Activated T-cell treated with anti-CD3 and anti-CD28 coated beads, Interleukin-2, amount 50 U/mL, for 24 hours (primary cell): ENCODE data around the gene GNA12.

Experiments
- DNase-seq: peaks from one replicate; pipeline ENCODE4 v3.0.0-alpha.2; 2020
- H3K27ac Mint-ChIP-seq: 2 replicates; pipeline ENCODE4 v1.8.0; 2020; ENCODE audit warnings: mild to moderate bottlenecking, mixed read lengths
- H3K27me3 Mint-ChIP-seq: 2 replicates; pipeline ENCODE4 v1.8.0; 2020; ENCODE audit warnings: mixed read lengths
- H3K36me3 Mint-ChIP-seq: 2 replicates; pipeline ENCODE4 v1.8.0; 2020; ENCODE audit warnings: low read depth, mixed read lengths
- H3K4me1 Mint-ChIP-seq: 2 replicates; pipeline ENCODE4 v1.8.0; 2020; ENCODE audit warnings: low read depth, mixed read lengths
- H3K4me3 Mint-ChIP-seq: 2 replicates; pipeline ENCODE4 v1.8.0; 2020; ENCODE audit warnings: mild to moderate bottlenecking, moderate library complexity, mixed read lengths
- H3K9me3 Mint-ChIP-seq: 2 replicates; pipeline ENCODE4 v1.8.0; 2020; ENCODE audit warnings: mixed read lengths

Gene GNA12

DNA sequence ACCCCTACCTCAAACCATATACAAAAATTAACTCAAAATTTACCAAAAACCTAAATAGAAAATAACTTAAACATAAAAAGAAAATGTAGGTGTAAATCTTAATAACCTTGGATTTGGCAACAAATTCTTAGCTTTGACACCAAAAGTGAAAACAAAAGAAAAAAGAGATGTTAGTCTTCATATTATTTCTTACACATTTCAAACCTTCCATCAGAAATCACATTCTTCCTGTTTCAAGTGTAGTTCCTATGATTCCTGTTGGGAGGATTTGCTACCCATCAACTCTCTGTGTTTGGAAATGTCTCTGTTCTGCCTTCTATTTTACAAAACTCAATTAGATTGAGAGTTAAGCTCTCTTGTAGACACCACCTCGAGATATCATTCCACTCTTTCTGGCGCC, 62.0 kb downstream of the GNA12 start:
- Mint-ChIP-seq H3K9me3 (no peaks in the 10 kb centered on the region), H3K27me3 (no peaks in the 10 kb centered on the region), H3K27ac (peak overlapping the region; percentile 68), H3K36me3 (peaks cover 30% of the 10 kb centered on the region), H3K4me1 (peaks cover 41% of the 10 kb centered on the region), H3K4me3 (peak overlapping the region; percentile 34)
- DNase-seq: no peak

DNA sequence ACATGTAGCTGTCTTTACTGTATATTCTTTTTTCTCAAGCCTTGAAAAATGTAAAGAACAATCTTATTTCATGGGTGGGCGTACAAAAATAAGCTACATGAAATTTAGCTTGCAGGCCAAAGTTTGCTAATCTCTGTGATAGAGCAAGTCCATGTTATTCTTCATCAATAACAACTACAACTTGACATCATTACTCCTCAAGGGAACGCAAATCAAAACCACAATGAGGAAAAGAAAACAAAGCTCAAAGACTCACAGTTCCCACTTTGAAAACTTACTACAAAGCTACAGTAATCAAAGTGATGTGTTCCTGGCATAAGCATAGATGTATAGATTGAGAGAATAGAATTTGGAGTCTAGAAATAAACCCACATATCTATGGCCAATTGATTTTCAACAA, 62.5 kb downstream of the GNA12 start:
- Mint-ChIP-seq H3K27me3 (no peaks in the 10 kb centered on the region), H3K4me3 (no peak overlapping the region), H3K36me3 (peaks cover 26% of the 10 kb centered on the region), H3K27ac (no peak overlapping the region), H3K9me3 (no peaks in the 10 kb centered on the region), H3K4me1 (peaks cover 41% of the 10 kb centered on the region)
- no peak for DNase-seq

DNA sequence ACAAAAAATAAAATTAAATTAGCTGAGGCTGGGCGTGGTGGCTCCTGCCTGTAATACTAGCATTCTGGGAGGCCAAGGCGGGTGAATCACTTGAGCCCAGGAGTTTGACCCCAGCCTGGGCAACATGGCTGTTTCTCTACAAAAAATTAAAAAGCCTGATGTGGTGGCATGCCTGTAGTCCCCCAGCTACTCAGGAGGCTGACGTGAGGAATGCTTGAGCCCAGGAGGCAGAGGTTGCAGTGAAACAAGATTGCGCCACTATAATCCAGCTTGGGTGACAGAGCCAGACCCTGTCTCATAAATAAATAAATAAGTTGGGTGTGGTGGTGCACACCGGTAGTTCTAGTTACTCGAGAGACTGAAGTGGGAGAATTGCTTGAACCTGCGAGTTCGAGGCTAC, 65.1 kb downstream of the GNA12 start:
- H3K27me3 Mint-ChIP-seq: no peaks in the 10 kb centered on the region
- H3K36me3 Mint-ChIP-seq: peaks cover 23% of the 10 kb centered on the region
- H3K4me1 Mint-ChIP-seq: peaks cover 44% of the 10 kb centered on the region
- no peak for DNase-seq
- no peak overlapping the region for H3K27ac Mint-ChIP-seq
- H3K9me3 Mint-ChIP-seq: no peaks in the 10 kb centered on the region
- no peak overlapping the region for H3K4me3 Mint-ChIP-seq

- H3K4me3 Mint-ChIP-seq: no peak overlapping the region
- H3K9me3 Mint-ChIP-seq: no peaks in the 10 kb centered on the region
- H3K27ac Mint-ChIP-seq: peak overlapping the region; percentile 26
- H3K27me3 Mint-ChIP-seq: no peaks in the 10 kb centered on the region
- no peak for DNase-seq
- peaks cover 49% of the 10 kb centered on the region for H3K4me1 Mint-ChIP-seq
- peaks cover 24% of the 10 kb centered on the region for H3K36me3 Mint-ChIP-seq
Observed at GRCh38 chr7:2777898-2778535, 66.1 kb downstream of the GNA12 start.

GRCh38 chr7:2776401-2776800, 67.7 kb downstream of the GNA12 start:
- Mint-ChIP-seq H3K27me3 (no peaks in the 10 kb centered on the region), H3K4me3 (no peak overlapping the region), H3K27ac (no peak overlapping the region), H3K9me3 (no peaks in the 10 kb centered on the region), H3K36me3 (peaks cover 28% of the 10 kb centered on the region), H3K4me1 (peaks cover 50% of the 10 kb centered on the region)
- DNase-seq: no peak

GRCh38 chr7:2775785-2776184, 68.3 kb downstream of the GNA12 start:
- no peak for DNase-seq
- H3K36me3 Mint-ChIP-seq: peaks cover 31% of the 10 kb centered on the region
- no peaks in the 10 kb centered on the region for H3K9me3 Mint-ChIP-seq
- no peaks in the 10 kb centered on the region for H3K27me3 Mint-ChIP-seq
- peaks cover 49% of the 10 kb centered on the region for H3K4me1 Mint-ChIP-seq
- H3K4me3 Mint-ChIP-seq: no peak overlapping the region
- H3K27ac Mint-ChIP-seq: no peak overlapping the region

DNA sequence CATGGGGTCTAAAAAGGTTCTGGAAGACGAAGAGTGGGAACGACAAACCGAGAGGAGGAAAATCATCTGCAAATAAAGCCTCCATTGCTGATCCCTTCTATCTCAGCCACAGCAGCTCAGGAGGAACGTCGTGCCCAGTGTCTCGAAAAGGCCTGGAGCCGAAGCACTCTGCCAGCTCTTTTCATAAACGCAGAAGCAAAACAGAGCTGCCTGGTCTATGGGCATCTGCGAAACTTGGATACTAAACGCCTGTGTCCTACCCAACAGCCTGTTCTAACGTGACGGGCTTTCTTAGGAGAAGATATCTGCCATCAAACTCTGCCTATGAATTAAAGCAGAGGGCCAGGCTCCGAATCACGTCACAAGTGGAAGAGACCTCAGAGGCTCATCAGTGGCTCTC, 68.7 kb downstream of the GNA12 start:
- no peaks in the 10 kb centered on the region for H3K27me3 Mint-ChIP-seq
- H3K4me1 Mint-ChIP-seq: peaks cover 50% of the 10 kb centered on the region
- no peaks in the 10 kb centered on the region for H3K9me3 Mint-ChIP-seq
- no peak for DNase-seq
- peak overlapping the region; percentile 34 for H3K27ac Mint-ChIP-seq
- H3K4me3 Mint-ChIP-seq: no peak overlapping the region
- peaks cover 31% of the 10 kb centered on the region for H3K36me3 Mint-ChIP-seq

DNA sequence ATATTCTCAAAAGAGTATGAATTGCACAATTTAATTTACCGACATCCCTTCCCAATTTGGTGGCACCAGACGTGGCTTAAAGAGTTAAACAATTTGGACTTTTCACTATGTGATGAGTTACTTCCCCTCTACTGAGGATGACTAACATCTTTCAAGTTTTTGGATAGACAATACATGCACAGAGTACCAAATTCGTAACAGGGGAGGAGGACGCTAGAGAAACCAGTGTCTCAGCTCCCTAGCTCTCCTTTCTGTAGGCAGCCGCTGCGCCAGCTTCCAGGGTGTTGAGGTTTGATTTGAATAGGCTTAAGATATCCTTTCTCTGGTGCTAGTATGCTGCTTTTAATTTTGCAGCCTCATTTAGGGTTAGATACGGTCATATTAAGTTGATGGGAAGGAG, 69.2 kb downstream of the GNA12 start:
- peaks cover 50% of the 10 kb centered on the region for H3K4me1 Mint-ChIP-seq
- no peaks in the 10 kb centered on the region for H3K9me3 Mint-ChIP-seq
- DNase-seq: no peak
- H3K27me3 Mint-ChIP-seq: no peaks in the 10 kb centered on the region
- H3K27ac Mint-ChIP-seq: peak overlapping the region; percentile 34
- peaks cover 31% of the 10 kb centered on the region for H3K36me3 Mint-ChIP-seq
- no peak overlapping the region for H3K4me3 Mint-ChIP-seq

DNA sequence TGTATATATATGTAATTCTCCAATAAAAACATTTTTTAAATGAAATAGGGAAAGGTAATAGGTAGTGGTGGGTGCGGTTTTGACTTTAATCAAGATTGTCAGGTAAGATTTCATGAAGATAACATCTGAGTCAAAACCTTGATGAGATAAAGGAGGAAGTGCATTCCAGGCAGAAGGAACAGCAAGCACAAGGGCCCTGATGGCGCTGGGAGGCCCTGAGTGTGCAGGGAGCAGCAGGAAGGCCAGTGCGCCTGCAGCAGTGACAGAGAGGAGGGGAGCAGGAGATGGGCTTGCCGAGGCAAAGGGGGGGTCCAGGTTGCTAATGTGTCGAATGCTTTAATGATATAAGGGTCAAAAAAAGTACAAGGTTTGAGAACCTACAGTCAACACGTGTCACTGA, 69.8 kb downstream of the GNA12 start:
- Mint-ChIP-seq H3K27ac (peak overlapping the region; percentile 55), H3K27me3 (no peaks in the 10 kb centered on the region), H3K4me1 (peaks cover 50% of the 10 kb centered on the region)

DNA sequence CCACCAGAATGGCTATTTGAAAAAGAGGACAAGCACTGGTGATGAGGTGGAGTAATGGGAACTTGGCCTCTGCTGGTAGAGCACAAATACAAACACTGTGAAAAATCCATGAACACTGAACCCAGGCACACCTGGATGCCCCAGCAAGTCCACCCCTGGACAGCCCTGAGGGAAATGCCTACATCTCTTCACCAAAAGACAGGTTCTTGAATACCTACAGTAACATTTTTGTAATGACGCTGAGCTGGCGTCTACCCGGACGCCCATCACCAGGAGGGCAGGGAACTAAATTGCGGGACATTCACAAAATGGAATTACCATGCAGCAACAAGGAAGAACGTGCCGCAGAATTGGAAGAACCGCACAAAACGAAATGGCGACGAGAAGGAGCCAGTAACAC, 70.5 kb downstream of the GNA12 start:
- H3K4me1 Mint-ChIP-seq: peaks cover 50% of the 10 kb centered on the region

More for the DNA sequence above, 69.8 kb downstream of the GNA12 start:
- no peaks in the 10 kb centered on the region for H3K9me3 Mint-ChIP-seq
- DNase-seq: no peak
- peaks cover 31% of the 10 kb centered on the region for H3K36me3 Mint-ChIP-seq
- no peak overlapping the region for H3K4me3 Mint-ChIP-seq

GRCh38 chr7:2771274-2771731, 72.8 kb downstream of the GNA12 start:
- Mint-ChIP-seq H3K27ac (peak overlapping the region; percentile 67), H3K4me3 (no peak overlapping the region), H3K4me1 (peaks cover 42% of the 10 kb centered on the region)

More for the DNA sequence above, 70.5 kb downstream of the GNA12 start:
- Mint-ChIP-seq H3K4me3 (no peak overlapping the region), H3K27me3 (no peaks in the 10 kb centered on the region), H3K9me3 (no peaks in the 10 kb centered on the region), H3K36me3 (peaks cover 34% of the 10 kb centered on the region), H3K27ac (peak overlapping the region; percentile 89)
- no peak for DNase-seq

GRCh38 chr7:2764621-2765020, 79.5 kb downstream of the GNA12 start:
- peaks cover 20% of the 10 kb centered on the region for H3K36me3 Mint-ChIP-seq
- H3K4me3 Mint-ChIP-seq: no peak overlapping the region
- H3K27me3 Mint-ChIP-seq: no peaks in the 10 kb centered on the region
- no peak for DNase-seq
- H3K27ac Mint-ChIP-seq: no peak overlapping the region
- peaks cover 24% of the 10 kb centered on the region for H3K4me1 Mint-ChIP-seq
- H3K9me3 Mint-ChIP-seq: no peaks in the 10 kb centered on the region

More at GRCh38 chr7:2771274-2771731, 72.8 kb downstream of the GNA12 start:
- H3K36me3 Mint-ChIP-seq: peaks cover 27% of the 10 kb centered on the region
- H3K9me3 Mint-ChIP-seq: no peaks in the 10 kb centered on the region
- DNase-seq: no peak
- no peaks in the 10 kb centered on the region for H3K27me3 Mint-ChIP-seq

DNA sequence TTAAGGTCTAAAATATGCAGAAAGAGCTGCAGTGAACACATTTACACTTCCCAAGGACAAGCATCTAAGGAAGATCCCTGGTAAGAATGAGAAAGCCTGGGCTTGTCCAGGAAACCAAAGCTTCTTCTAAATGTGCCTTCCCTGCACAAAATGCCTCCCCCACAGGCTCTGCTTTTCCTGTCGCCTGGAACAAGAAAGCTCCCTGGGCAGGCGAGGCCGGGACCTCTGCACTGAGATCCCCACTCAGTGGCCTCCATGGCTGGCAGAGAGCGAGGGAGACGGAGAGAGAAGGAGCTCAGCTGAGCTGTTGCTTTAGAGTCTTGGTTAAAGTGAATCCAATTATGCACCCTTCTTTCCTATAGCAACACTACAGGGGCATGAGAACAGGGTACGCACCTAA, 80.5 kb downstream of the GNA12 start:
- H3K4me3 Mint-ChIP-seq: no peak overlapping the region
- H3K4me1 Mint-ChIP-seq: peaks cover 33% of the 10 kb centered on the region
- H3K27ac Mint-ChIP-seq: no peak overlapping the region
- H3K36me3 Mint-ChIP-seq: peaks cover 17% of the 10 kb centered on the region
- no peak for DNase-seq
- peaks cover 2% of the 10 kb centered on the region for H3K9me3 Mint-ChIP-seq
- H3K27me3 Mint-ChIP-seq: no peaks in the 10 kb centered on the region

DNA sequence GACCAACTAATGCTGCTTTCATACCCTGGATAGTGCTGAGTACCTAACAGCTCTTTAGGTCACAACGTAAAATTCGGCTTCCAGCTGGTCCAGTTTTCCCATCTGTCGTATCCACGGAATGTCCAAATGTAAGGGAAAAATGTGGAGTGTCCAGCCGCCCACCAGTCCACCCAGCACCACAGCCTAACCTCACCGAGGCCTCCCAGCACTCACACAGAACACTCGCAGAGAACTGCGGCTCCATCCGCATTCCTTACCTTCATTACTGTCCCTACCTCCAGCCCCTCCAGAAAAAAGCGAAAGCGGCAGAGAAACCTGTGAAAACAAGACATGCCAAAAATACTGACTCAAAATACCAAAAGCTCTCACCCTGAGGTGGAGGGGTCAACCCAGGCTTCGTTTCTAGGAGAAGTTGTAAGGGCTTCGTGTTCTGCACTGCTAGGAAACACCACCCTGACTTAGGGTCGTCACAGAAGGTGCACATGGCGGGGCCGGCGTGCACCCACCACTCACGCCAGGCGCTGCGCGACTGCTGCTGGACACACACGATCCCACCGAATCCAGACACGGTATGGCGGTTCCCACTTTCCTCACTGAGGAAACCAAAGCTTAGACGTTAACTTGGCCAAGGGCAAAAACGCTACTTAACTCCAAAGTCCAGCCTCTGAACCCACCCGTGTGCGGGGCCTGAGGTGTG, 82.2 kb downstream of the GNA12 start:
- Mint-ChIP-seq H3K27me3 (no peaks in the 10 kb centered on the region), H3K27ac (no peak overlapping the region), H3K9me3 (peaks cover 5% of the 10 kb centered on the region), H3K36me3 (peaks cover 23% of the 10 kb centered on the region), H3K4me3 (no peak overlapping the region), H3K4me1 (peaks cover 48% of the 10 kb centered on the region)
- no peak for DNase-seq

- no peak for DNase-seq
- Mint-ChIP-seq H3K36me3 (peaks cover 30% of the 10 kb centered on the region), H3K27ac (no peak overlapping the region), H3K4me3 (no peak overlapping the region), H3K4me1 (peaks cover 54% of the 10 kb centered on the region), H3K27me3 (no peaks in the 10 kb centered on the region), H3K9me3 (peaks cover 5% of the 10 kb centered on the region)
Observed at GRCh38 chr7:2761131-2761624, 82.9 kb downstream of the GNA12 start.
